Measurements from ENCODE around the gene SDK2.

DNA sequence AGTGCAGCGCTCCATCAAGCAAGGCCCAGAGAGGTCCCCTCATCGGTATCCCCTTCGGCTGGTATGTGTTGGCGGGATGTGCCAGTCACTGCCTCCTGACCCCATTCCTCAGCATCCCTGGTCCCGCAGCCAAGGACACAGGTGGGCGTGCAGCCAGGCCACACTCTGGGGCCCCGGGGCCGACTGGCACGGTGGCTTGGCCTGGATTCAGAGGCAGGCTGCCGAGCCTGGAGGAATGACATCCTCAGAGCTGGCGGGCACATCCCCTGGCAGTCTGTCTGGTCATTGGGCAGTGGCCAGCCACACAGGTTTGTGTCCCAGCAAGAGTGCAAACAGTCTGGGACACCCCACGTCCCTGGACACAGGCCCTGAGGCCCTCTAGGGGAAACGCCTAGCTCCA is 111.1 kb downstream of the SDK2 start:
- TF ChIP-seq CTCF (IDR thresholded peaks at IDR 0.05) (no peak), POLR2A (IDR thresholded peaks at IDR 0.05) (no peak)

Measured in prostate gland (tissue), 2 donors.